Esophagus squamous epithelium (tissue), 5 donors: ENCODE data around the gene PRDM2. TPM values are rescaled to one million over a fixed set of nuclear protein-coding genes. Genes with fewer than 3 reads are reported as not detected.

Source experiments
- DNase-seq: peaks from one replicate; lab custom pipeline; 2025; lab: John Stamatoyannopoulos, UW
- H3K27ac ChIP-seq, 4 donors: fragments of 200-600 bp; sonication (generic); one replicate each; pipeline ENCODE4 v1.5.1; 2016 to 2019; ENCODE audit warnings: mild to moderate bottlenecking in 1 of 4
- H3K27me3 ChIP-seq, 4 donors: fragments of 200-600 bp; sonication (generic); 1 replicate in 3 of 4; 2 replicates in 1 of 4; pipeline versions ENCODE4 v1.5.1 to v1.6.0; 2017 to 2021; ENCODE audit warnings: antibody characterized with exemption in 1 of 4
- H3K36me3 ChIP-seq, 3 donors: fragments of 200-600 bp; sonication (generic); one replicate each; pipeline ENCODE4 v1.5.1; 2016 to 2019
- H3K4me1 ChIP-seq, 3 donors: fragments of 200-600 bp; sonication (generic); one replicate each; pipeline ENCODE4 v1.5.1; 2017 to 2019
- H3K4me3 ChIP-seq, 4 donors: fragments of 200-600 bp; sonication (generic); 1 replicate in 3 of 4; 2 replicates in 1 of 4; pipeline ENCODE4 v1.5.1; 2016 to 2019; ENCODE audit warnings: mild to moderate bottlenecking in 2 of 4, moderate library complexity in 1 of 4
- H3K9me3 ChIP-seq, 3 donors: fragments of 200-600 bp; sonication (generic); one replicate each; pipeline ENCODE4 v1.5.1; 2016 to 2019
- CTCF ChIP-seq, 6 experiments: fragments of 450-650 bp in 4 of 6; fragments of 200-600 bp in 2 of 6; sonication (generic) in 2 of 6; IDR thresholded peaks; one replicate each; pipeline ENCODE4 v1.5.1; 2016 to 2019; ENCODE audit warnings: antibody characterized with exemption in 6 of 6, mild to moderate bottlenecking in 4 of 6, moderate library complexity in 4 of 6
- POLR2A ChIP-seq, 4 donors: fragments of 450-650 bp; IDR thresholded peaks; one replicate each; pipeline ENCODE4 v1.6.1; 2017; ENCODE audit warnings: antibody characterized with exemption in 4 of 4, mild to moderate bottlenecking in 4 of 4, moderate library complexity in 3 of 4
- WGBS, 2 donors: methylation state at CpG; one replicate each; pipeline ENCODE4 v1.1.5; 2018; 5-methylcytosine and 5-hydroxymethylcytosine counted together
- intact Hi-C: fragments of 100-400 bp; cut with DNase I; formaldehyde crosslinking; loops from one replicate; pipeline ENCODE4 v1.15.0; 2022
- total RNA-seq, 4 donors: library from RNA; depleted of rRNA; stranded (reverse); fragments of >200 nt; gene quantifications; one replicate each; pipeline ENCODE4 v1.1.0, GENCODE V29; 2016
- donor health status: DM: yes; HTN: yes; CAD: no.

Gene PRDM2
- total RNA-seq, 4 donors from 2014 or later, result 19.2 to 37.4 (median 26.2) TPM

- H3K9me3 ChIP-seq, result no peaks in the 10 kb centered on the region
- H3K4me1 ChIP-seq, result peaks cover 7 to 26% (median 12%) of the 10 kb centered on the region in 3 donors
- no peak overlapping the region for H3K27ac ChIP-seq
- intact Hi-C loops, result no loop called here
- H3K36me3 ChIP-seq, result peaks cover 0 to 40% (median 0%) of the 10 kb centered on the region in 3 donors
- TF ChIP-seq POLR2A (IDR thresholded peaks at IDR 0.05), result no peak
- no peak for TF ChIP-seq CTCF (IDR thresholded peaks at IDR 0.05)
- 77% methylated on average over 4 of the region's 4 CpGs for WGBS, 2 donors
- no peak for DNase-seq
- no peak overlapping the region for H3K4me3 ChIP-seq
- no peaks in the 10 kb centered on the region for H3K27me3 ChIP-seq
Measured at GRCh38 chr1:13825033-13825432, 125.0 kb downstream of the PRDM2 start.

- WGBS, 2 donors, result 43 to 97% methylated on average over 2 of the region's 2 CpGs
- Histone ChIP-seq H3K4me3 (no peak overlapping the region), H3K9me3 (no peaks in the 10 kb centered on the region), H3K4me1 (peaks cover 10 to 34% (median 12%) of the 10 kb centered on the region in 3 donors), H3K27ac (no peak overlapping the region), H3K27me3 (no peaks in the 10 kb centered on the region), H3K36me3 (peaks cover 0 to 33% (median 0%) of the 10 kb centered on the region in 3 donors)
- intact Hi-C loops, result no loop called here
- no peak for TF ChIP-seq CTCF (IDR thresholded peaks at IDR 0.05)
- TF ChIP-seq POLR2A (IDR thresholded peaks at IDR 0.05), result no peak
- no peak for DNase-seq
Measured at GRCh38 chr1:13826009-13826408, 126.0 kb downstream of the PRDM2 start.

- intact Hi-C loops, result no loop called here
- H3K9me3 ChIP-seq, result no peaks in the 10 kb centered on the region
- peaks cover 0 to 30% (median 0%) of the 10 kb centered on the region in 3 donors for H3K36me3 ChIP-seq
- 90 to 91% methylated on average over 6 of the region's 6 CpGs for WGBS, 2 donors
- H3K4me1 ChIP-seq, result peaks cover 10 to 37% (median 12%) of the 10 kb centered on the region in 3 donors
- H3K27me3 ChIP-seq, result no peaks in the 10 kb centered on the region
- no peak overlapping the region for H3K4me3 ChIP-seq
- no peak for TF ChIP-seq POLR2A (IDR thresholded peaks at IDR 0.05)
- no peak for TF ChIP-seq CTCF (IDR thresholded peaks at IDR 0.05)
- H3K27ac ChIP-seq, result no peak overlapping the region
- no peak for DNase-seq
Measured at GRCh38 chr1:13826591-13826990, 126.6 kb downstream of the PRDM2 start.

GRCh38 chr1:13828454-13829151 lies 128.6 kb downstream of the PRDM2 start:
- intact Hi-C loops, result no loop called here
- Histone ChIP-seq H3K9me3 (no peaks in the 10 kb centered on the region), H3K36me3 (peaks cover 0 to 10% (median 0%) of the 10 kb centered on the region in 3 donors), H3K4me1 (peaks cover 10 to 44% (median 12%) of the 10 kb centered on the region in 3 donors), H3K27me3 (no peaks in the 10 kb centered on the region), H3K4me3 (peak overlapping the region; percentile 4 to 21 (median 17)), H3K27ac (peak overlapping the region in 3 of 4 donors; percentile 62 to 66 (median 63))
- no peak for DNase-seq
- WGBS, 2 donors, result 39 to 60% methylated on average over 1 to 14 of the region's 18 CpGs
- TF ChIP-seq POLR2A (IDR thresholded peaks at IDR 0.05) (no peak), CTCF (IDR thresholded peaks at IDR 0.05) (peak in 5 of 6 experiments; percentile 37 to 73 (median 54))

- Histone ChIP-seq H3K27me3 (no peaks in the 10 kb centered on the region), H3K27ac (peak overlapping the region in 3 of 4 donors; percentile 62 to 66 (median 63)), H3K36me3 (peaks cover 0 to 5% (median 0%) of the 10 kb centered on the region in 3 donors), H3K4me1 (peaks cover 10 to 44% (median 12%) of the 10 kb centered on the region in 3 donors), H3K9me3 (no peaks in the 10 kb centered on the region), H3K4me3 (peak overlapping the region; percentile 4 to 21 (median 17))
- WGBS, 2 donors, result 72 to 76% methylated on average over 9 of the region's 10 CpGs
- no peak for TF ChIP-seq POLR2A (IDR thresholded peaks at IDR 0.05)
- no peak for TF ChIP-seq CTCF (IDR thresholded peaks at IDR 0.05)
- no peak for DNase-seq
- intact Hi-C loops, result no loop called here
Measured at GRCh38 chr1:13829152-13829769, 129.3 kb downstream of the PRDM2 start.
